Inflammatory macrophage treated with lipopolysaccharide for 4 hours (primary cell): ENCODE data around the gene PLAU.
"Not testable (repeated sequence)": the region's sequence is repeated elsewhere in the genome, so short reads cannot be mapped to it uniquely, and the experiment has no call there.

Experiments used
- DNase-seq: peaks from one replicate; pipeline ENCODE4 v3.0.0-alpha.2; 2020

PLAU gene

DNA sequence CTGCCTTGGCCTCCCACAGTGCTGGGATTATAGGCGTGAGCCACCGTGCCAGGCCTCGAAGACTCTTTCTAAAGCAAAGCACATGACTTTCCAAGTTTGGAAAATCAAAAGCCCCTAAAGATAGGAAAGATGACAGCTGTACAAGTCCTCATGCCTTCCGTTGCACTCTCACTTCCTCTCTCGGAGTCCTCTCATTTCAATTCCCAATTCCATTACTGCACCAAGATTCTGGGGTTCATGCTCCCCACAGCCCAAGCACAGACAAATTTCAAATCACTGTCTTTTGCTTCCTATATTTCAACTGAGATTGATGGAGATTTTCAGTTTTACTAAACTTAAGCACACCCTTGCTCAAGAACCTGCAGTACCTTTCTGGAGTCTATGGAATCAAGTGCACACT is 10.9 kb upstream of the PLAU start:
- peak; percentile 67 for DNase-seq

DNA sequence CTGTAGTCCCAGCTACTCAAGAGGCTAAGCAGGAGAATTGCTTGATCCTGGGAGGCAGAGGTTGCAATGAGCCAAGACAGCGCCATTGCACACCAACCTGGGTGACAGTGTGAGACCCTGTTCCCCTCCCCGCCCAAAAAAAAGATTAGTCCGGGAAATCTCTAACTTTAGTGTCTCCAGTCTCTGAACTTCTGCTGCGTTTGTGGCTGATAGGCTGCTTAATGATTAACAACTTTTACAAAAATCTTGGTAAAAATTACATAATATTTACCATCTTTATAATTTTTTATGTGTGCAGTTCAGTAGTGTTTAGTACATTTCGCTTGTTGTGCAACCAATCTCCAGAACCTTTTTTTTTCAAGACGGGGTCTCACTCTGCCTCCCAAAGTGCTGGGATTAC is 9.7 kb upstream of the PLAU start:
- no peak for DNase-seq

GRCh38 chr10:73902351-73902750 is 8.6 kb upstream of the PLAU start:
- peak; percentile 72 for DNase-seq

DNA sequence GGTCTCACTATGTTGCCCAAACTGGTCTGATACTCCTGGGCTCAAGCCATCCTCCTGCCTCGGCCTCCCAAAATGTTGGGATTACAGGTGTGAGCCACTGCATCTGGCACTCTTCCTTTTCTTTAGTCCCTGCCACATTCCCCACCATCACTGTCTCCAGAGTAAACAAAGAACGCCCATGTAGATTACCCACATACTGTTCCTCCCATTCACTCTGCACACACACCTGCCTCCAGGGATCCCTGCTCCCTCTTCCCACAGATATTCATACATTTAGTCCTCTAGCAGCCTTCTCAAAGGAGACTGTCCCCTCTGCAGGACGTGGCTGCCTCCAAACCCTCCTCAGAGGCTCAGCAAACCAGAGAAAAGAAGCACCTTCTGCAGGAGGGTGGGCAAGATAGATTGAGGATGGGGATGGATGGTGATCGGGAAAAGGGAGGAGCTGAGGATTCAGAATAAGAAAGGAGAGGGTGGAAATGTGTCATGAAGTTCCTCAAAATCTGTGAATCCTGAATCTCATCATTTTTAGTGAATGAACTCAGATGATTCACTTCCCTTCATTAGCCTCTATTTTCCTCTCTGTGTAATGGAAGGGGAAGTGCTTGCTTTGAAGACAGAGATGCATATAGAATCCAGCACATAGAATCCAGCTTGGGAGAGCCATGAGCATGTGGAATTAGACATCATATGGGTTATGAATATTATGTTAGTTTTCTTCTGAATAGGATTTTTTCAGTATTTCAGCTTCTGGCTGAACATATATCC is 5.5 kb upstream of the PLAU start:
- peak; percentile 88 for DNase-seq

DNA sequence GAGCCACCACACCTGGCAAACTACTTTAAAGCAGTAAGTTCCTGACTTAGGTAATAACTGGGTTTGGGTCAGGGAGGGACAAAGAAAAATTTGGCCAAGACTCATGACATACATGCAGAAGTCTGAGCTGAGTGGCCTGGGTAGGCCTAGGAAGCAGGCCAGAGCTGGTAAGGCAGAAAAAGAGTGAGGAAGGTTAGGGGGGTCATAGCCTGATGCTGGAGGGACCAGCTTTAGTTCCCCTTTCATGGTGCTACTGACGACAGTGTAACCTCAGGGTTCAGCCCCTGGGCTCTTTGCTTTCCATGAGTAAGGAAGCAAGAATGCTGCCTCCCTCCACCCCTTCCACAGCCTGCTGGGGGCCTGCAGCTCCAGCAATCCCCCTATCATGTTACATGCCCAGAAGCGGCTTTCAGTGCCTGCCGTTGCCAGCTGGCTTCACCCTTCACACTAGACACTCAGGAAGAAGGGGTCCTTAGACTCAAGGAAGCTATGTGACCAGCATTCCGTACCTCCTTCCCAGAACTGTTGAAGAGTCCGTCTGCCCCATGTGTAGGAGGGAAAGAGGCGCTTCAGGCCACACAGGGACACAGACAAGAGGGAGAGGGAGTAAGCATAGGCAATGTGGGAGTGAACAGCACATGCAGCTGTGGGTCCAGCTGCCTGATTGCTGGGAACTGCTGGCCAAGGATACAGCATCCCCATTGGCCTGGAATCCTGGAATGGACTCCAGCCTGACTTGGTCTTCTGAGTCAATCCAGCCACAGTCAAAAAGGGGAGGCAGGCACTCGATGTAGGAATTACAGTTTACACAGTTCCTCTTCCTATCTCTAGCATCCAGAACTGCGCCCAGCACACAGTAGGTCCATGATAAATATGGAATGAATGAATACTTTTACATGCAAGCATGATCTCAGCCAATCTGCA is 4.1 kb upstream of the PLAU start:
- peak; percentile 79 for DNase-seq

DNA sequence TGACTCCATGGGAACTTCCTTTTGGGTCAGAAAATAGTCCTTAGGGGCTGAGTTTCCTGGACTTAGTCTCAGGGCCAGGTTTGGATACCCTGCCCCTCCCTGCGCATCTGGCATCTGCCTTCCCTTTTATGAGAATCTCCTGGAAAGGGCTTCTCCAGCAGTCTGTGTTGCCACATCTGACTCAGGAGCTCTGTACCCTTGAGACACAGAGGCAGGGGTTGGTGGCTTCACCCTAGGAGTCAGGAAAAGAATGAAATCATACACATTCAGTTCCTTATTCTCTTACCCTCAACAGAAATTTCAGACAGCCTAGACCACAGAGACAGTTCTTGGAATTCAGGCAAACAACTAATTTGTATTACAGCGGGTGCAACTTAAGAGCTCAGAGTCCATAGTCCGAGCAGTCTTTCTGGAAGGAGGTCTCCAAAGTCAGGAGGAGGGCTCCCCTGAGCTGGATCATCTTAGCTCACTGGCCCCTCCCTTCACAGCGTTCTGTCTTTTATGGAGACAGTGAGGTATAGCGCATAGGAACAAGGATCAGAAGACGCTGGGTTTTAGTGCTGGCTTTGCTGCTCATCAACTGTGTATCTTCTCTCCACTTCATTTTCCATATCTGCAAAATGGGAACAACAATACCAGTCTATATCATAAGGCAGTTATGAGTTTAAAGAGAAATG is 3.0 kb upstream of the PLAU start:
- DNase-seq = peak; percentile 97

- DNase-seq = peak; percentile 97
These were observed 1.9 kb upstream of the PLAU start for GRCh38 chr10:73908853-73909539.

- no peak for DNase-seq
These were observed 1.3 kb upstream of the PLAU start for GRCh38 chr10:73909540-73910115.

DNA sequence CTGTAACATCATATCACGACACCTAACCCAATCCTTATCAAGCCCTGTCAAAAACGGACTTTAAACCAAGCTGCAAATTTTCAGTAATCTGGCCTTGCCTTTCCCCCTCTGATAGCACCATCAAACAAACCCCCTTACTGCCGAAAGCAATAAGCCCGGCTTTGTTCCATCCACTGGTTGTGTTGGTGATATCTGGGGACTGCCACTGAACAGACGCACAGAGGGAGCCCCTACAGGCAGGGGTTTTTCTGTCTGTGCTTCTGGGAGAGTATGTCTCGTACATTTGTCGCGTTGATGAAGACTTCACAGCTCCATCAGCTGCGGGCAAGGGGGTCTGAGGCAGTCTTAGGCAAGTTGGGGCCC is 550 bp upstream of the PLAU start:
- DNase-seq = no peak

GRCh38 chr10:73911553-73912004 is 647 bp downstream of the PLAU start:
- DNase-seq = no peak

DNA sequence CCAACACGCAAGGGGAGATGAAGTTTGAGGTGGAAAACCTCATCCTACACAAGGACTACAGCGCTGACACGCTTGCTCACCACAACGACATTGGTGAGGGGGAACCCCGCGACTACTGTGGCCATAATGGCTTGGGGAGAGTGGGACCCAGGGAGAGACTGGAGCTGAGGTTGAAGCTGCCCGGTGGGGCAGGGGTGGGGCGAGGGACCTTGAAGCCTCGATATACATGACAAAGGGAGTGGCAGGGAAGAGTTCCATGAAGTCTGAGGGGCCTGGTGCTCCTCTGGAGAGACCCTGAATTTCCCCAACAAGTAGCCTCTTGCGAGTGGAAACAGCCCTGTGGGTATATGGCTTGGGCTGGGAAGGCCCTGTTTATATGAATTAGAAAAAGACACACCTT is 3.1 kb downstream of the PLAU start:
- no peak for DNase-seq

DNA sequence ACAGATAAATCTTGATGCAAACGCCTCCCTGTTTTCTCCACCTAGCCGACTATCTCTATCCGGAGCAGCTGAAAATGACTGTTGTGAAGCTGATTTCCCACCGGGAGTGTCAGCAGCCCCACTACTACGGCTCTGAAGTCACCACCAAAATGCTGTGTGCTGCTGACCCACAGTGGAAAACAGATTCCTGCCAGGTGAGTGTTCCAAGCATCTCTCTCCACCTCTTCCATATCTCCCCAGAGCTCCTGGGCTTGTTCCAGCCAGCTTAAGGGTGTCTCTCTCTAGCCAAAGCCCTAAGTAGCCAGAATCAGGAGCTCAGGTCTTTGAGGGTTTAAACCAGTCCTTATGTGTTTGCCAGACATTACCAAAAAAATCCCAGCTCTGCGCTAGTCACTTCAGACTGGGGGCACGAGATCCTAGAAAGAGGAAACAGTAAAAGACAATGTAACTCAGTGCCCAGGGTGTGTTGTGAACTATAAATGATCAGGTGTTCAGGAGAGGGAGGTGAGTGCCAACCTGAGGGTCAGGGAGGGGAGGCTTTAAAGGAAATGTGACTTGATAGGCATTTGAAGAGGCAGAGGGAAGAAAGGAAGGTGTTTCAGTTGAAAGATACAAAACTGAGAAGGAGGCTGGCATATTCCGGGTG is 4.4 kb downstream of the PLAU start:
- DNase-seq = no peak

DNA sequence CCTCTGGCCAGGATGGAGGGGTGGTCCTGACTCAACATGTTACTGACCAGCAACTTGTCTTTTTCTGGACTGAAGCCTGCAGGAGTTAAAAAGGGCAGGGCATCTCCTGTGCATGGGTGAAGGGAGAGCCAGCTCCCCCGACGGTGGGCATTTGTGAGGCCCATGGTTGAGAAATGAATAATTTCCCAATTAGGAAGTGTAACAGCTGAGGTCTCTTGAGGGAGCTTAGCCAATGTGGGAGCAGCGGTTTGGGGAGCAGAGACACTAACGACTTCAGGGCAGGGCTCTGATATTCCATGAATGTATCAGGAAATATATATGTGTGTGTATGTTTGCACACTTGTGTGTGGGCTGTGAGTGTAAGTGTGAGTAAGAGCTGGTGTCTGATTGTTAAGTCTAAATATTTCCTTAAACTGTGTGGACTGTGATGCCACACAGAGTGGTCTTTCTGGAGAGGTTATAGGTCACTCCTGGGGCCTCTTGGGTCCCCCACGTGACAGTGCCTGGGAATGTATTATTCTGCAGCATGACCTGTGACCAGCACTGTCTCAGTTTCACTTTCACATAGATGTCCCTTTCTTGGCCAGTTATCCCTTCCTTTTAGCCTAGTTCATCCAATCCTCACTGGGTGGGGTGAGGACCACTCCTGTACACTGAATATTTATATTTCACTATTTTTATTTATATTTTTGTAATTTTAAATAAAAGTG is 6.0 kb downstream of the PLAU start:
- peak; percentile 67 for DNase-seq

DNA sequence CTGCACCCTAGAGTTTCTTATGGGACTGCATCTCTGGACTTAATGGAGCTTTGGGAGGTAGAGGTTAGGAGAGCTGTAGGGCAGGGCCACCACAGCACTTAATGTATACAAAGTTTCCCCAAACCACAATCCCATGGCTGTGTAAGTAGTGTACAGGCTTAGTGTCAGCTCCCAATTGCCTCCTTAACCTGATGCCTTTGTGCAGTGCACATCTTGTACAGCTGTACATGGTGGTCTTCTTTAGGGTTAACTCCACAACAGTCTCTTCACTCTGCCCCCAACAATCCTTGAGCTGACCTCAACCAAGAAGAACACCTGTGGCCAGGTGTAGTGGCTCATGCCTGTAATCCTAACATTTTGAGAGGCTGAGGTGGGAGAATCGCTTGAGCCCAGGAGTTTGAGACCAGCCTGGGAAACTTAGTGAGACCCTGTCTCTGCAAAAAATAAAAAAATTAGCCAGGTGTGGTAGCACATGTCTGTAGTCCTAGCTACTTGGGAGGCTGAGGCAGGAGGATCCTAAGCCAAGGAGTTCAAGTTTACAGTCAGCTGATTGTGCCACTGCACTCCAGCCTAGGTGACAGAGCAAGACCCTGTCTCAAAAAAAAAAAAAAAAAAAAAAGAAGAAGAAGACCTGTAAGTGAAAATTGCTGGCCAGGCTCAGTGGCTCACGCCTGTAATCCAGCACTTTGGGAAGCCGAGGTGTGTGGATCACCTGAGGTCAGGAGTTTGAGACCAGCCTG is 6.8 kb downstream of the PLAU start:
- DNase-seq = no peak

GRCh38 chr10:73919481-73919880 is 8.5 kb downstream of the PLAU start:
- DNase-seq = not testable (repeated sequence)

DNA sequence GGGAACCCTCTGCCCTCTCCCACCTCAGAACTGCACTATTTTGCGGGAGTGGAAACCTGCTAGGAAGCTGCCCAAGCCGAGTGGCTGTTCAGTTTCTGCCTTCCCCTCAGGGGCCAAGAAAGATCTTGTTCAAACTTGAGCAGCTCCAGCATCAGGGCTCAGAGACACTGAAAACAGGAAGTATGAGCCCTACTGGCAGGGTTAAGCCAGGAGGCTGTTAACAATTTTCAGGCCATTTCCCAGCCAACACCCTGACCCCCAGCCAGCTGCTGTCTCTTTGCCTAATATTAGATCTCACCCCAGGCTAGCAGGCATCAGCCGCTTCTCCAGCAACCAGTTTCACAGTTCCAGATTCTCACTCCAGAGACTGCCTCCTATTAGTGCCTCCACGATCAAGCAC is 9.2 kb downstream of the PLAU start:
- no peak for DNase-seq

DNA sequence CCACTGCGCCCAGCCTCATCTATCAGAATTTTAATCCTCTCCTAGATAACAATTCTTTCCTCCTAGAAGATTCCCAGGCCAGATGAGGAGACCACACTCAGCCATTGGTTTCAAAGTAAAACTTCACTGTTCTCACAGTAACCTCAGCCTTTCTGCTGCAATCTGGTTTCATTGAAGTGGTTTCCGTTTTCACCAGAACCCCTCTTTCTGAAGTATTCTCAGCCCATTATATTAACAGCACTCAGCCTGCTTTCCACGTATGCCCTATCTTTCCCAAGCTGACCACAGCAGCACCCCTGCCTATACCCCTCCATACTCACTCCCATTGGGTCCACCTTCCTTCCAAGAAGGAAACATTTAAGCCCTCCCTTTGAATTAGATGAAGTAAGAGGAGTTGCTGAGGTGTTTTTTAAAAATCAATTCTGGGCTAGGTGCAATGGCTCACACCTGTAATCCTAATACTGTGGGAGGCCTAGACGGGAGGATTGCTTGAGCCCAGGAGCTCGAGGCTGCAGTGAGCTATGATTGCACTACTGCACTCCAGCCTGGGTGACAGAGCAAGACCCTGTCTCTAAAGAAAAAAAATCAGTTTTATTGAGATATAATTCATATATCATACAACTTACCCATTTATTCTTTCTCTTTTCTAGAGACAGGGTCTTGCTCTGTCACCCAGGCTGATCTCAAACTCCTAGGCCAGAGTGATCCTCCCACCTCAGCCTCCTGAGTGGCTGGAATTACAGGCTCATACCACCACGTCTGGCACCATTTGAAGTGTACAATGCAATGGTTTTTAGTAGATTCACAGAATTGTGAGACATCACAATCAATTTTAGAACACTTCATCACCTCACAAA is 11.3 kb downstream of the PLAU start:
- no peak for DNase-seq

DNA sequence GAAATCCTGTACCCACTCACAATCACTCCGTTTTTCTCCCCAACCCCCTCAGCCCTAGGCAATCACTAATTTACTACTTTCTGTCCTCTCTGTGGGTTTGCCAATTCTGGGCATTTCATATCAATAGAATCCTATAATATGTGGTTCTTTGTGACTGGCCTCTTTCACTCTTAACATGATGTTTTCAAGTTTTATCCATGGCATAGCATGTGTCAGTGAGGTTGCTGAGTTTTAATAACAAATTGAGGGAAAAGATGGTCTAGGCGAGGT is 11.9 kb downstream of the PLAU start:
- DNase-seq = no peak

DNA sequence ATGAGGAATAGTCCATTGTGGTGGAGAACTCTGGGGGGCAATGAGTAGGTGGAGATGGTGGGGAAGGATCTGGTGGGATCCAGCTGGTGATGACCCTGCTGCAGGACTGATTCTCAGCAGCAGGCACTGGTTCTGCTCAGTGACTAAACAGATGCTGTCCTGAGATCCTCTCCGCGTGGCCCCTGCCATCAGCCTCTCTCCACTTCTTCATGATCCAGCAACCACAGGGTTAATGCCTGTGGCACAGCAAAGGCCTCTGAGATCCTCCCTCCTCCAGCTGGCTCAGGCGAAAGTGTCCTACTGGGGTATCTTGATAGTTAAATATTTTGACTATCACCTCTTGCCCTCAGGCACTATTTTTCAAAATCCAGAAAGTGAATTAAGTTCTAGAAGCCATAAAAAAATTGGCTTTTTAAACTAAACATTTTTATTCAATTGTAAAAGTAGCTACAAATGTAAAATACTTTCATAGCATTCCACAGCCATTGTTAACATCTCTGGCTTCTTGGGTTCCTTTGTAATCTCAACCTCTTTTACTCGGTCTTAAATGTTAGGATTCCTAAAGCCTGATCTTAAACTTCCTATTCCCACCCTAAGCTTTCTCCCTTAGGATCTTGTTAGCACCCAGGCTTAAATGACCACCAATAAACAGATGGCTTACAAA is 13.1 kb downstream of the PLAU start:
- DNase-seq = no peak
